ENCODE data around the gene FBXO38. TPM values are rescaled to one million over a fixed set of nuclear protein-coding genes. Genes with fewer than 3 reads are reported as not detected.

The FBXO38 gene
- total RNA-seq, 1 donor from 2014 or later = 41.0 TPM

- H3K4me1 Mint-ChIP-seq = no peaks in the 10 kb centered on the region
- H3K27ac Mint-ChIP-seq (ENCODE audit: unreplicated experiment) = no peak overlapping the region
- H3K27me3 Mint-ChIP-seq (ENCODE audit: low read depth) = no peaks in the 10 kb centered on the region
- H3K36me3 Mint-ChIP-seq (ENCODE audit: low read depth) = no peaks in the 10 kb centered on the region
- H3K4me3 Mint-ChIP-seq = no peak overlapping the region
- TF ChIP-seq CTCF (conservative IDR thresholded peaks at IDR 0.05) = no peak
- no peak for DNase-seq (ENCODE audit: low read depth, low spot score)
- no peaks in the 10 kb centered on the region for H3K9me3 Mint-ChIP-seq
Observed at GRCh38 chr5:148343603-148344487, 39.9 kb upstream of the FBXO38 start.

- peaks cover 6% of the 10 kb centered on the region for H3K36me3 Mint-ChIP-seq (ENCODE audit: low read depth)
- no peaks in the 10 kb centered on the region for H3K9me3 Mint-ChIP-seq
- H3K4me3 Mint-ChIP-seq = no peak overlapping the region
- no peak overlapping the region for H3K27ac Mint-ChIP-seq (ENCODE audit: unreplicated experiment)
- no peaks in the 10 kb centered on the region for H3K27me3 Mint-ChIP-seq (ENCODE audit: low read depth)
- no peak for DNase-seq (ENCODE audit: low read depth, low spot score)
- no peak for TF ChIP-seq CTCF (conservative IDR thresholded peaks at IDR 0.05)
- no peaks in the 10 kb centered on the region for H3K4me1 Mint-ChIP-seq
Observed at GRCh38 chr5:148347706-148348105, 36.1 kb upstream of the FBXO38 start.

- no peak overlapping the region for H3K4me3 Mint-ChIP-seq
- DNase-seq (ENCODE audit: low read depth, low spot score) = no peak
- no peak overlapping the region for H3K27ac Mint-ChIP-seq (ENCODE audit: unreplicated experiment)
- no peak for TF ChIP-seq CTCF (conservative IDR thresholded peaks at IDR 0.05)
- no peaks in the 10 kb centered on the region for H3K9me3 Mint-ChIP-seq
- no peaks in the 10 kb centered on the region for H3K4me1 Mint-ChIP-seq
- no peaks in the 10 kb centered on the region for H3K27me3 Mint-ChIP-seq (ENCODE audit: low read depth)
- peaks cover 6% of the 10 kb centered on the region for H3K36me3 Mint-ChIP-seq (ENCODE audit: low read depth)
Observed at GRCh38 chr5:148352696-148353095, 31.1 kb upstream of the FBXO38 start.

- Mint-ChIP-seq H3K4me3 (no peak overlapping the region), H3K27ac (ENCODE audit: unreplicated experiment) (no peak overlapping the region), H3K4me1 (no peaks in the 10 kb centered on the region), H3K27me3 (ENCODE audit: low read depth) (no peaks in the 10 kb centered on the region), H3K9me3 (no peaks in the 10 kb centered on the region), H3K36me3 (ENCODE audit: low read depth) (peaks cover 6% of the 10 kb centered on the region)
- no peak for TF ChIP-seq CTCF (conservative IDR thresholded peaks at IDR 0.05)
- DNase-seq (ENCODE audit: low read depth, low spot score) = no peak
Observed at GRCh38 chr5:148353634-148354033, 30.1 kb upstream of the FBXO38 start.

- H3K4me3 Mint-ChIP-seq = no peak overlapping the region
- no peak for TF ChIP-seq CTCF (conservative IDR thresholded peaks at IDR 0.05)
- H3K9me3 Mint-ChIP-seq = peaks cover 13% of the 10 kb centered on the region
- no peaks in the 10 kb centered on the region for H3K4me1 Mint-ChIP-seq
- H3K27ac Mint-ChIP-seq (ENCODE audit: unreplicated experiment) = no peak overlapping the region
- no peak for DNase-seq (ENCODE audit: low read depth, low spot score)
- no peaks in the 10 kb centered on the region for H3K27me3 Mint-ChIP-seq (ENCODE audit: low read depth)
- H3K36me3 Mint-ChIP-seq (ENCODE audit: low read depth) = peaks cover 12% of the 10 kb centered on the region
Observed at GRCh38 chr5:148364343-148364742, 19.4 kb upstream of the FBXO38 start.

Measured in neural crest cell (in vitro differentiated cells).